ENCODE results near the gene CYP17A1. TPM values are rescaled to one million over a fixed set of nuclear protein-coding genes. Genes with fewer than 3 reads are reported as not detected.

Gene CYP17A1
- total RNA-seq, 3 donors from 2014 or later (not counting 1 experiment from before 2014, with no cell fraction given), result not detected

DNA sequence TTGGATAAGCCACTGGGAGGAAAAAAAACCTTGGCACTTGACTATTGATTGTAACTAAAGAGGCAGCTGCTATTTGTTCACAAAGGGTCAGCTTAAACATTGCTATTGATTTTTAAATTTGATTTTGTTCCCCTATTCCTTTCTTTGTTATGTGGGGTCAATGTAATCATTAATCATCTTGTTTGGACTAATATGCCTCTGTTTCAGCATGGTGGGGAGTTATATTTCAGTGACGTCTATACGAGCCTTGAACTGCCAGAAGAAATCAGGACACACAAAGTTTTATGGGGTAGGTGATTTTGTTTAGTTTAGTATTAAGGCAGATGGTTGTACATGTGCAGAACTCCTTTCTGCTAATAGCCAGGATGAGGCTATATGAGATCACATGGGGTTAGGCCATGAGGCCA, 39.5 kb upstream of the CYP17A1 start:
- H3K36me3 Mint-ChIP-seq, result no peaks in the 10 kb centered on the region
- intact Hi-C loops (cut with micrococcal nuclease), result no loop called here
- H3K4me1 Mint-ChIP-seq, result no peaks in the 10 kb centered on the region

DNA sequence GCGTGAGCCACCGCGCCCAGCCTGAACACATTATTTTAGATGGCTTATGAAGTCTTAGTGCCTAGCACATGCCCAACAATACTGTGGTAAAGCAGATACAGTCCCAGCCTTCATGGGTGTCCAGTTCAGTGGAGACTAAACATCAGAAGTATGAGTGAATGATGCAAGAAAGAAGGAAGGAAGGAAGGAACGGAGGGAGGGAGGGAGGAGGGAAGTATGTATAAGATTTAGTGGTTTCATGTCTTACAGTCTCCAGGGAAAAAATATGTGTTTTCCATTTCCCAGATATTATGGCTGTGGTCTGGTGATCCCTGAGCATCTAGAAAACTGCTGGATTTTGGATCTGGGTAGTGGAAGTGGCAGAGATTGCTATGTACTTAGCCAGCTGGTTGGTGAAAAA, 35.0 kb upstream of the CYP17A1 start:
- ATAC-seq (no peak), DNase-seq (no peak)
- H3K27ac ChIP-seq (ENCODE audit: low read length), result no peak overlapping the region
- TF ChIP-seq, protein P1, sequence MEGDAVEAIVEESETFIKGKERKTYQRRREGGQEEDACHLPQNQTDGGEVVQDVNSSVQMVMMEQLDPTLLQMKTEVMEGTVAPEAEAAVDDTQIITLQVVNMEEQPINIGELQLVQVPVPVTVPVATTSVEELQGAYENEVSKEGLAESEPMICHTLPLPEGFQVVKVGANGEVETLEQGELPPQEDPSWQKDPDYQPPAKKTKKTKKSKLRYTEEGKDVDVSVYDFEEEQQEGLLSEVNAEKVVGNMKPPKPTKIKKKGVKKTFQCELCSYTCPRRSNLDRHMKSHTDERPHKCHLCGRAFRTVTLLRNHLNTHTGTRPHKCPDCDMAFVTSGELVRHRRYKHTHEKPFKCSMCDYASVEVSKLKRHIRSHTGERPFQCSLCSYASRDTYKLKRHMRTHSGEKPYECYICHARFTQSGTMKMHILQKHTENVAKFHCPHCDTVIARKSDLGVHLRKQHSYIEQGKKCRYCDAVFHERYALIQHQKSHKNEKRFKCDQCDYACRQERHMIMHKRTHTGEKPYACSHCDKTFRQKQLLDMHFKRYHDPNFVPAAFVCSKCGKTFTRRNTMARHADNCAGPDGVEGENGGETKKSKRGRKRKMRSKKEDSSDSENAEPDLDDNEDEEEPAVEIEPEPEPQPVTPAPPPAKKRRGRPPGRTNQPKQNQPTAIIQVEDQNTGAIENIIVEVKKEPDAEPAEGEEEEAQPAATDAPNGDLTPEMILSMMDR (IDR thresholded peaks at IDR 0.05), result no peak
- no peaks in the 10 kb centered on the region for H3K9me3 Mint-ChIP-seq
- no peak overlapping the region for H3K27ac Mint-ChIP-seq
- H3K27me3 Mint-ChIP-seq (ENCODE audit: low read depth in 2 of 2), result peaks cover 20 to 29% of the 10 kb centered on the region in 2 donors
- 91% methylated on average over 4 of the region's 4 CpGs for WGBS (ENCODE audit: insufficient coverage)
- no peaks in the 10 kb centered on the region for H3K36me3 Mint-ChIP-seq
- intact Hi-C loops (cut with micrococcal nuclease), result no loop called here
- no peaks in the 10 kb centered on the region for H3K36me3 ChIP-seq (ENCODE audit: control insufficient read depth, insufficient read depth, low read length)
- no peak overlapping the region for H3K4me3 ChIP-seq (ENCODE audit: low read length)
- peaks cover 5% of the 10 kb centered on the region for H3K4me1 ChIP-seq (ENCODE audit: control insufficient read depth, insufficient read depth, low read length)
- H3K9me3 ChIP-seq (ENCODE audit: control insufficient read depth, insufficient read depth, low read length), result no peaks in the 10 kb centered on the region
- no peaks in the 10 kb centered on the region for H3K27me3 ChIP-seq (ENCODE audit: control insufficient read depth, insufficient read depth, low read length)
- H3K4me3 Mint-ChIP-seq, result no peak overlapping the region
- H3K4me1 Mint-ChIP-seq, result peaks cover 18 to 19% of the 10 kb centered on the region in 2 donors

More for the DNA sequence above, 39.5 kb upstream of the CYP17A1 start:
- H3K27me3 ChIP-seq (ENCODE audit: control insufficient read depth, insufficient read depth, low read length), result no peaks in the 10 kb centered on the region
- H3K9me3 Mint-ChIP-seq, result no peaks in the 10 kb centered on the region
- H3K27ac ChIP-seq (ENCODE audit: low read length), result no peak overlapping the region
- H3K4me3 ChIP-seq (ENCODE audit: low read length), result no peak overlapping the region
- DNase-seq (no peak), ATAC-seq (no peak)
- H3K4me1 ChIP-seq (ENCODE audit: control insufficient read depth, insufficient read depth, low read length), result no peaks in the 10 kb centered on the region
- H3K27me3 Mint-ChIP-seq (ENCODE audit: low read depth in 2 of 2), result peaks cover 0 to 8% of the 10 kb centered on the region in 2 donors
- H3K9me3 ChIP-seq (ENCODE audit: control insufficient read depth, insufficient read depth, low read length), result no peaks in the 10 kb centered on the region
- WGBS (ENCODE audit: insufficient coverage), result 100% methylated on average over 2 of the region's 2 CpGs
- no peak overlapping the region for H3K4me3 Mint-ChIP-seq
- no peak overlapping the region for H3K27ac Mint-ChIP-seq
- H3K36me3 ChIP-seq (ENCODE audit: control insufficient read depth, insufficient read depth, low read length), result no peaks in the 10 kb centered on the region
- TF ChIP-seq, protein P1 (IDR thresholded peaks at IDR 0.05), result no peak

DNA sequence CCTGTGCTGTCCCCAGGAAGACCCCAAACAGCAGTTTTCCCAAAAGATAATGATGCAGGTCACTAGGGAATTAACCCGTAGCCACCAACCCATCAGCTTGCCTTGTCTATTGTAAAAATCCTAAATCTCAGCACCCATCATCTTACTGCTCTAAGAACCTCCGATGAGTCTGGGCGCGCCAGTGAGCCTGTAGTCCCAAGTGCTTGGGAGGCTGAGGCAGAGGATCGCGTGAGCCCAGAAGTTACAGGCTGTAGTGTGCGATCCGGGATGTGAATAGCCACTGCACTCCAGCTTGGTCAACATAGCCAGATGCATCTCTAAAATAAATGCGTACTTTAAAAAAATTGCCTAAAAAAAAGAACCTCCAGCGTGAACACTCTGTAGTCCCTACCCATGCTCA, 33.0 kb upstream of the CYP17A1 start:
- TF ChIP-seq, protein P1 (IDR thresholded peaks at IDR 0.05), result no peak
- Mint-ChIP-seq H3K27me3 (ENCODE audit: low read depth in 2 of 2) (peaks cover 20 to 29% of the 10 kb centered on the region in 2 donors), H3K4me3 (no peak overlapping the region), H3K4me1 (peaks cover 18 to 19% of the 10 kb centered on the region in 2 donors), H3K27ac (no peak overlapping the region), H3K9me3 (no peaks in the 10 kb centered on the region), H3K36me3 (no peaks in the 10 kb centered on the region)
- DNase-seq, result no peak
- Histone ChIP-seq H3K9me3 (ENCODE audit: control insufficient read depth, insufficient read depth, low read length) (no peaks in the 10 kb centered on the region), H3K4me1 (ENCODE audit: control insufficient read depth, insufficient read depth, low read length) (peaks cover 5% of the 10 kb centered on the region), H3K4me3 (ENCODE audit: low read length) (no peak overlapping the region), H3K36me3 (ENCODE audit: control insufficient read depth, insufficient read depth, low read length) (no peaks in the 10 kb centered on the region), H3K27ac (ENCODE audit: low read length) (no peak overlapping the region), H3K27me3 (ENCODE audit: control insufficient read depth, insufficient read depth, low read length) (no peaks in the 10 kb centered on the region)
- no peak for ATAC-seq
- 93% methylated on average over 10 of the region's 10 CpGs for WGBS (ENCODE audit: insufficient coverage)
- intact Hi-C loops (cut with micrococcal nuclease), result no loop called here
